ENCODE data around the gene ITIH5.

The ITIH5 gene

GRCh38 chr10:7513455-7513854, 153.3 kb downstream of the ITIH5 start:
- no peak for DNase-seq

- no peak for DNase-seq
Measured at GRCh38 chr10:7512487-7512886, 154.3 kb downstream of the ITIH5 start.

- DNase-seq, result no peak
Measured at GRCh38 chr10:7511612-7512011, 155.2 kb downstream of the ITIH5 start.
